Activated naive CD4-positive, alpha-beta T cell treated with anti-CD3 and anti-CD28 coated beads, Interleukin-2, amount 10 ng/mL, durations not matched to agents 7 days and 5 days (primary cell): ENCODE data around the gene RBM20.
"Not testable (repeated sequence)": the region's sequence is repeated elsewhere in the genome, so short reads cannot be mapped to it uniquely, and the experiment has no call there.

Experiments used
- CTCF ChIA-PET: fragments of 350-600 bp; sonication (Branson Sonifier 250); formaldehyde crosslinking; loops from one replicate; lab custom pipeline; 2021; ENCODE audit warnings: antibody characterized with exemption; lab: Charles Lee
- DNase-seq: peaks from one replicate; pipeline ENCODE4 v3.0.0-alpha.2; 2020
- H3K27ac Mint-ChIP-seq: one replicate; pipeline ENCODE4 v1.8.0; 2021; ENCODE audit warnings: mild to moderate bottlenecking, moderate library complexity, mixed read lengths
- H3K27me3 Mint-ChIP-seq: one replicate; pipeline ENCODE4 v1.8.0; 2021; ENCODE audit warnings: mild to moderate bottlenecking, mixed read lengths
- H3K36me3 Mint-ChIP-seq: one replicate; pipeline ENCODE4 v1.8.0; 2021; ENCODE audit warnings: mixed read lengths
- H3K4me1 Mint-ChIP-seq: one replicate; pipeline ENCODE4 v1.8.0; 2021; ENCODE audit warnings: mixed read lengths
- H3K4me3 Mint-ChIP-seq: one replicate; pipeline ENCODE4 v1.8.0; 2021; ENCODE audit warnings: mild to moderate bottlenecking, moderate library complexity, mixed read lengths
- H3K9me3 Mint-ChIP-seq: one replicate; pipeline ENCODE4 v1.8.0; 2021; ENCODE audit warnings: mixed read lengths

Gene RBM20

GRCh38 chr10:110759523-110759922, 115.4 kb downstream of the RBM20 start:
- Mint-ChIP-seq H3K4me1 (peaks cover 6% of the 10 kb centered on the region), H3K9me3 (no peaks in the 10 kb centered on the region), H3K27ac (no peak overlapping the region), H3K36me3 (no peaks in the 10 kb centered on the region), H3K4me3 (no peak overlapping the region), H3K27me3 (peaks cover 2% of the 10 kb centered on the region)
- CTCF ChIA-PET, result no interaction called here
- DNase-seq, result no peak

GRCh38 chr10:110762109-110762848, 118.1 kb downstream of the RBM20 start:
- Mint-ChIP-seq H3K4me1 (no peaks in the 10 kb centered on the region), H3K9me3 (no peaks in the 10 kb centered on the region), H3K4me3 (no peak overlapping the region), H3K27me3 (peaks cover 4% of the 10 kb centered on the region), H3K27ac (no peak overlapping the region), H3K36me3 (no peaks in the 10 kb centered on the region)
- CTCF ChIA-PET, result interaction anchor here (1.5 to 2.0 kb wide), 2 partner anchors 13 to 41 kb away, joined by 4 to 5 read pairs; no protein-coding TSS in a partner anchor
- no peak for DNase-seq

GRCh38 chr10:110762849-110763211, 118.7 kb downstream of the RBM20 start:
- no peaks in the 10 kb centered on the region for H3K9me3 Mint-ChIP-seq
- H3K4me3 Mint-ChIP-seq, result no peak overlapping the region
- no peaks in the 10 kb centered on the region for H3K4me1 Mint-ChIP-seq
- no peak overlapping the region for H3K27ac Mint-ChIP-seq
- H3K27me3 Mint-ChIP-seq, result peaks cover 4% of the 10 kb centered on the region
- DNase-seq, result no peak
- CTCF ChIA-PET, result interaction anchor here (1.5 to 2.0 kb wide), 2 partner anchors 12 to 40 kb away, joined by 4 to 5 read pairs; no protein-coding TSS in a partner anchor
- no peaks in the 10 kb centered on the region for H3K36me3 Mint-ChIP-seq

GRCh38 chr10:110764378-110764777, 120.2 kb downstream of the RBM20 start:
- CTCF ChIA-PET, result no interaction called here

GRCh38 chr10:110764793-110765512, 120.8 kb downstream of the RBM20 start:
- no peak for DNase-seq
- H3K27ac Mint-ChIP-seq, result no peak overlapping the region
- H3K27me3 Mint-ChIP-seq, result peaks cover 4% of the 10 kb centered on the region
- no peak overlapping the region for H3K4me3 Mint-ChIP-seq
- no peaks in the 10 kb centered on the region for H3K9me3 Mint-ChIP-seq
- CTCF ChIA-PET, result interaction anchor here (0.7 to 1.3 kb wide), 2 partner anchors 8 to 1090 kb away, joined by 3 to 4 read pairs; no protein-coding TSS in a partner anchor
- H3K4me1 Mint-ChIP-seq, result no peaks in the 10 kb centered on the region
- no peaks in the 10 kb centered on the region for H3K36me3 Mint-ChIP-seq

More at GRCh38 chr10:110764378-110764777, 120.2 kb downstream of the RBM20 start:
- no peaks in the 10 kb centered on the region for H3K36me3 Mint-ChIP-seq
- peaks cover 4% of the 10 kb centered on the region for H3K27me3 Mint-ChIP-seq
- H3K4me3 Mint-ChIP-seq, result no peak overlapping the region
- H3K4me1 Mint-ChIP-seq, result no peaks in the 10 kb centered on the region
- H3K9me3 Mint-ChIP-seq, result no peaks in the 10 kb centered on the region
- no peak overlapping the region for H3K27ac Mint-ChIP-seq
- DNase-seq, result no peak

- H3K36me3 Mint-ChIP-seq, result no peaks in the 10 kb centered on the region
- CTCF ChIA-PET, result interaction anchor here (0.7 to 1.3 kb wide), 3 partner anchors 9 to 1089 kb away, joined by 3 to 4 read pairs (median 3); no protein-coding TSS in a partner anchor
- H3K27ac Mint-ChIP-seq, result no peak overlapping the region
- peaks cover 4% of the 10 kb centered on the region for H3K27me3 Mint-ChIP-seq
- H3K4me1 Mint-ChIP-seq, result no peaks in the 10 kb centered on the region
- no peak for DNase-seq
- no peak overlapping the region for H3K4me3 Mint-ChIP-seq
- no peaks in the 10 kb centered on the region for H3K9me3 Mint-ChIP-seq
These were observed 121.6 kb downstream of the RBM20 start for GRCh38 chr10:110765513-110766319.

- not testable (repeated sequence) for H3K9me3 Mint-ChIP-seq
These were observed 123.5 kb downstream of the RBM20 start for GRCh38 chr10:110767601-110768000.

GRCh38 chr10:110770243-110770642, 126.1 kb downstream of the RBM20 start:
- H3K27me3 Mint-ChIP-seq, result no peaks in the 10 kb centered on the region
- H3K4me1 Mint-ChIP-seq, result peaks cover 11% of the 10 kb centered on the region
- H3K9me3 Mint-ChIP-seq, result no peaks in the 10 kb centered on the region
- H3K4me3 Mint-ChIP-seq, result no peak overlapping the region
- CTCF ChIA-PET, result no interaction called here
- H3K27ac Mint-ChIP-seq, result no peak overlapping the region
- DNase-seq, result no peak
- H3K36me3 Mint-ChIP-seq, result no peaks in the 10 kb centered on the region

More at GRCh38 chr10:110767601-110768000, 123.5 kb downstream of the RBM20 start:
- DNase-seq, H3K36me3 Mint-ChIP-seq, H3K4me1 Mint-ChIP-seq, H3K4me3 Mint-ChIP-seq, H3K27ac Mint-ChIP-seq, CTCF ChIA-PET, H3K27me3 Mint-ChIP-seq: not testable (repeated sequence)

- Mint-ChIP-seq H3K4me3 (no peak overlapping the region), H3K4me1 (peaks cover 11% of the 10 kb centered on the region), H3K27ac (no peak overlapping the region), H3K9me3 (no peaks in the 10 kb centered on the region), H3K27me3 (no peaks in the 10 kb centered on the region), H3K36me3 (no peaks in the 10 kb centered on the region)
- no peak for DNase-seq
- CTCF ChIA-PET, result interaction anchor here (0.7 kb wide), 1 partner anchor 105 kb away, joined by 3 read pairs; no protein-coding TSS in a partner anchor
These were observed 127.3 kb downstream of the RBM20 start for GRCh38 chr10:110771486-110771885.

GRCh38 chr10:110771991-110772390, 127.9 kb downstream of the RBM20 start:
- no peaks in the 10 kb centered on the region for H3K36me3 Mint-ChIP-seq
- CTCF ChIA-PET, result interaction anchor here (0.7 kb wide), 1 partner anchor 104 kb away, joined by 3 read pairs; no protein-coding TSS in a partner anchor

GRCh38 chr10:110772454-110773025, 128.4 kb downstream of the RBM20 start:
- Mint-ChIP-seq H3K27ac (no peak overlapping the region), H3K27me3 (no peaks in the 10 kb centered on the region)

More at GRCh38 chr10:110771991-110772390, 127.9 kb downstream of the RBM20 start:
- DNase-seq, result no peak
- Mint-ChIP-seq H3K27ac (no peak overlapping the region), H3K27me3 (no peaks in the 10 kb centered on the region), H3K4me1 (peaks cover 11% of the 10 kb centered on the region), H3K9me3 (no peaks in the 10 kb centered on the region), H3K4me3 (no peak overlapping the region)

GRCh38 chr10:110773693-110774068, 129.5 kb downstream of the RBM20 start:
- no peak for DNase-seq
- Mint-ChIP-seq H3K36me3 (no peaks in the 10 kb centered on the region), H3K9me3 (no peaks in the 10 kb centered on the region), H3K27me3 (no peaks in the 10 kb centered on the region), H3K4me3 (no peak overlapping the region), H3K27ac (no peak overlapping the region), H3K4me1 (peaks cover 11% of the 10 kb centered on the region)
- CTCF ChIA-PET, result interaction anchor here (0.9 to 1.8 kb wide), 5 partner anchors 27 to 128 kb away, joined by 3 to 10 read pairs (median 4); no protein-coding TSS in a partner anchor

More at GRCh38 chr10:110772454-110773025, 128.4 kb downstream of the RBM20 start:
- Mint-ChIP-seq H3K9me3 (no peaks in the 10 kb centered on the region), H3K4me3 (no peak overlapping the region), H3K4me1 (peaks cover 11% of the 10 kb centered on the region), H3K36me3 (no peaks in the 10 kb centered on the region)
- CTCF ChIA-PET, result no interaction called here
- no peak for DNase-seq
